ENCODE data around the gene AKAP5. TPM values are rescaled to one million over a fixed set of nuclear protein-coding genes. Genes with fewer than 3 reads are reported as not detected.

The AKAP5 gene
- polyA plus RNA-seq, 3 donors = 6.4 to 8.4 (median 8.1) TPM

DNA sequence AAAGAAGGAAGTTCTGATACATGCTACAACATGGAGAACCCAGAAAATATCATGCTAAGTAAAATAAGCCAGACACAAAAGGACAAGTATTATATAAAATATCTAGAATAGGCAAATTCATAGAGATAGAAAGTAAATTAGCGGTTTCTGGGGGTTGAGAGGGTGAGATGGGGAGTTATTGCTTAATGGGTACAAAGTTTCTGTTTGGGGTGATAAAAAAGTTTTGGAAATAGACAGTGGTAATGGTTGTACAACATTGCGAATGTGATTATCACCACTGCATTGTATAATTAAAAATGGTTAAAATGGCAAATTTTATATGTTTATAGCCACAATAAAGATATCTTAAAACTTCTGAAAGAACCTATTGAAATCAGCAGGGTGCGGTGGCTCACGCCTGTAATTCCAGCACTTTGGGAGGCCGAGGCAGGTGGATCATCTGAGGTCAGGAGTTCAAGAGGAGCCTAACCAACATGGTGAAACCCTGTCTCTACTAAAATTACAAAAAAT lies 23.3 kb downstream of the AKAP5 start:
- DNase-seq (ENCODE audit: extremely low read depth in 1 of 11, low read depth in 9 of 11, low spot score in 4 of 11) = no peak

DNA sequence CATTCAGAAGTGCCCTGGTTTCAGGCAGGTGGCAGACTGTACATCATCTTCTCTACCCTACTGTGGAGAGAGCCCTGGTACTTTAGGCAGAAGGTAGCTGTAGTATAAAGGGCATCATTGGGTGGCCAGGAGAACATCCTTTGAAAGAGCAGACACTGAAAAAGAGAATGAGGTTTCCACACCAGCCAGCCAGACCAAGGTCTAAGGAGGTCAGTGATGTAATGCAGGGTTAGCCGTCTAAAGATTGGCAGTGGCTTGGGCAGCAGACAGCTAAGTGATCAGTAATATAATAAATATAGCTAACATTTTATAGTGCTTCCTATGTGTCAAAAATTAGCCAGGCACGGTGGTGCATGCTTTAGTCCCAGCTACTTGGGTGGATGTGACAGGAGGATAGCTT lies 26.3 kb downstream of the AKAP5 start:
- DNase-seq (ENCODE audit: extremely low read depth in 1 of 11, low read depth in 9 of 11, low spot score in 4 of 11) = no peak

DNA sequence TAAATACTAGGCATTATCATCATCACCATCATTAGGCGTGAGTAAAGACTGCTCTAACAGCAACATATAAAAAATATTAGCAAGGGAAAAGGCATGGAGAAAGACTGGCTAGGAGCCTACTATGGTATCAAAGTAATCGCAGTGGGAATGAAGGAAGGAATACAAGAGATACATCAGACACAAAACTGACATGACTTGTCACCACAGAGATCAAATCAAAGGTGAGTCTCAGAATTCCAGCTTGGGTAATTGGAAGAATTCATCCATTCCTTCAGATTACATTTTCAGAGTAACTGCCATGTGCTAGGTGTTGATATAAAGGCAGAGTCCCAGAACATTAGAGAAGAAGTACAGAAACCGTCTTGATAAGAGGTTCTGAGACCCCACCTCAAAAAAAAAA lies 28.2 kb downstream of the AKAP5 start:
- DNase-seq (ENCODE audit: extremely low read depth in 1 of 11, low read depth in 9 of 11, low spot score in 4 of 11) = no peak

DNA sequence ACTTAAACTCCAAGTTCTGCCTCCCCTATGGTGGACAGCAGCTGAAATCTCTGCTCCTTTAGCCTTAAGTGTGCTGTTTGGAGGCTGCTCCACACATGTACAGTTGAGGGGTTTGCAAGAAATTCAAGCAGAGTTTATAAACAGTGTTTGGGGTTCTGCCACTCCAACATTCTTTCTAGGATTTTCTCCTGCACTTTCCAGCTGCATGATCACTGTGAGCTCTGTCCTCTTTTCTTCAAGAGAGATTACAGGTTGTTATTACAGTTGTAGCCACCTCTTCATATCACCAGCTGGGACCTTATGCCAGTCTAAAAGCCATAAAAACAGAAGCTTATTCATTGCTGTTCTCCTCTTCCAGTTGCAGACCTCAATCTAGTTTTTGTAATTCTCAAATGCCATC lies 30.0 kb downstream of the AKAP5 start:
- no peak for DNase-seq (ENCODE audit: extremely low read depth in 1 of 11, low read depth in 9 of 11, low spot score in 4 of 11)

- no peak for DNase-seq (ENCODE audit: extremely low read depth in 1 of 11, low read depth in 9 of 11, low spot score in 4 of 11)
These were observed 31.5 kb downstream of the AKAP5 start for GRCh38 chr14:64496764-64497163.

GRCh38 chr14:64500088-64500487 lies 34.8 kb downstream of the AKAP5 start:
- no peak for DNase-seq (ENCODE audit: extremely low read depth in 1 of 11, low read depth in 9 of 11, low spot score in 4 of 11)

GRCh38 chr14:64501411-64502171 lies 36.3 kb downstream of the AKAP5 start:
- DNase-seq (ENCODE audit: extremely low read depth in 1 of 11, low read depth in 9 of 11, low spot score in 4 of 11) = peak in 7 of 11 donors; percentile 23 to 57 (median 39)

DNA sequence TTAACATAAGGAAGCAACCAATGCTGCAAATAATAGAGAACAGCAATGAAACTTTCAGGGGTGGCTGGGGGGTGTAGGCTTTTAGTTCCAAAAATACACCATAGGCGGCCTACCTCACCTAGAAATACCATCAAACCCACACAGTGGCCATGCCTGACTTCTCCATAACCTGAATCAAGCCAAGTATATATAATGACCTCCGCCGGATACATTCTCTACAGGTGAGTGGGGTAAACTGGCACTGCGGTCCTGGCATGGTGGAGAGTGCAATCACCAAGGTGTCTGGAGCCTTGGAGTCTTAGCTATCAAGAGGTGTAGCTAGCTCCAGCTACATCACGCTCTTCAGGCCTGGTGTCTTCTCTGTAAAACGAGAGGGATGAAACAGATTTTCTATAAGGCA lies 37.2 kb downstream of the AKAP5 start:
- peak in 1 of 11 donors; percentile 11 for DNase-seq (ENCODE audit: extremely low read depth in 1 of 11, low read depth in 9 of 11, low spot score in 4 of 11)

GRCh38 chr14:64502887-64503433 lies 37.7 kb downstream of the AKAP5 start:
- DNase-seq (ENCODE audit: extremely low read depth in 1 of 11, low read depth in 9 of 11, low spot score in 4 of 11) = peak in 4 of 11 donors; percentile 12 to 33 (median 17)

DNA sequence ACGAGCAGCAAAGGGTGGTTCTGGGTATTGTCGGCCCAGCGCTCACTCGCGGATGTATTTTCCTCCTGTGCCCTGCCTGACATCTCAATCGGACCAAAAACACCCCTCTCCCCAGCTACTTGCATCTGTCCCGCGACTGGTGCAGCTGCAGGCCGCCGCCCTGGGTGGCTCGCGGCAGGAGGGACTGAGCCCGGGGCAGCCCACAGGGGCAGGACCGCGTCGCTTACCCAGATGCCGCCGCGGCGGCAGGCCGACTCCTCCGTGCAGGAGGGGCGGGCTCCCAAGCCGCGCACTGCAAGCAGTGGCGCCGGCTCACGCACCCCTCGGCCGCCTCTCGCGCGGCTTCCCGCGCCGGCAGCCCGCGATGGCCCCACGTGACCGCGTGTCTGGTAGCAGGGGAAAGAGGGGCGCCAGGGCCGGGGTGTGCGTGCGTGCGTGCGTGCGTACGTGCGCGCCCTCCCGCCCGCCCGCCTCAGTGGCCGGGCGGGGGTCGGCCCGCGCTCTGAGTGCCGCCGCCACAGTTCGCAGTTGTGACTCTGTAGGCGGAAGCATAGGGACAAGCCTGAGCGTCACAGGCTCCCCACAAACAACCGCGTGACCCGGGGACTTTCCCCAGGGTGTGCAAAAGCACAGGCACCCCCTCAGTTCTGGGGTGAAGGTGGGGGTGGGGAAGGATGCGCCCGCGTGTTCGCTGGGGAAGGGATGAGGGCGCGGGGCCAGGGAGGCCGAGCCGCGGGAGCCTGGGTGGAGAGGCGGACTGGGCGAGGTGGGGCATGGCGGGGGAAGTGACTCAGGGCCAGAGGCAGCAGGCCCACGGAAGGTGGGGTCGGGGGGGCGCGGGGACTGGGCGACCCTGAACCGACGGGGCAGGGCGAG lies 38.4 kb downstream of the AKAP5 start, which contains the start of gene ZBTB25:
Gene ZBTB25 (minus strand): TSS at position 405 of the 876 bp plus-strand sequence. CDS start 13,305 bp downstream, outside the sequence.
- peak; percentile 65 to 91 (median 86) for DNase-seq (ENCODE audit: extremely low read depth in 1 of 11, low read depth in 9 of 11, low spot score in 4 of 11)

DNA sequence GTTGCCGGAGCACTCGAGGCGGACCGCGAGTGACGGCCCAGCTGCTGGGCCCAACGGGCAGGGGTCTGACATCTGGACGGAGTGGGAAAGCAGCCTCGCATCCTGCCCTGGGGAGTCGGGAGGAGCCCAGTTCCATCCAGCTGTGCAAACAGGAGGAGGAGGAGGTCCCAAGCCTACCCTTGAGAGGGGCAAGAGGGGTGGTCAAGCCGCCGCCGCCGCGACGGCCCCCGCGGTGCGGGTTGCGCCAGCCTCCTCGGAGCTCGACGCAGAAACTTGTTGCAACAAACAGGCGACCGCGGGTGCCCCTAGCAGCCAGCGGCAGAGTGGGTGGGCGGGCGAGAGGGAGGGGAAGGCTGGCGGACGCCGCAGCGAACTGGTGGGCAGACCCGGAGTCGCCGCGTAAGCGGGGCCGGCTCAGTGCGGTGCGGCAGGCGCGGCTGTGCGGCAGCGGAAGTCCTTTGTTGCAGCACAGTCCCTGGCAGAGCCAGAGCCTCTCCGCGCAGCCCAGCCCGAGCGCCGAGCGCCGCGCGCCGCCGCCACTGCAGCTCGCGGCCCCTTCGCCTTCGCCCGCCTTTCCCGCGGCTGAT lies 39.1 kb downstream of the AKAP5 start, which contains the start of gene ZBTB1:
Gene ZBTB1 (plus strand): TSS at position 461 of the 587 bp plus-strand sequence. CDS start 16,735 bp downstream, outside the sequence.
- DNase-seq (ENCODE audit: extremely low read depth in 1 of 11, low read depth in 9 of 11, low spot score in 4 of 11) = peak in 10 of 11 donors; percentile 65 to 78 (median 73)

- DNase-seq (ENCODE audit: extremely low read depth in 1 of 11, low read depth in 9 of 11, low spot score in 4 of 11) = peak; percentile 72 to 91 (median 85)
These were observed 39.8 kb downstream of the AKAP5 start for GRCh38 chr14:64504897-64505794.

DNA sequence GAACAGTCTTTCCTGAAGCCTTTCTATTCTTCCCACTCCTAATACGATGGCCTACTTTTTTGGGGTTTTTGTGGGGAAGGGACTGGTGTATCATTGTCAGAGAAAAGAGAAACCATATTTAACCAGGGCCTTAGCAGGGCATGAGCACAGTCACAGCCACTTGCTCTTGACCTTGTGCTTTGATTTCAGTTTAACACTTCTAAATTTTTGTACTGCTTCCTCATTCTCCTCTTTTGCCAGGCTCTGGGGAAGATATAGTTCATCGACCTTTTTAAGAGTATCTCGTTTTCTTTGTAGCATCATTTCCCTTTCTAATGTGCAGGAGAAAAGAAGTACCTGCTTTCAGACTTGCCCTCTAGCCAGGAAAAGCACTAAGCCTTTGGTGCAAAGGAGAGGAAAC lies 41.4 kb downstream of the AKAP5 start:
- no peak for DNase-seq (ENCODE audit: extremely low read depth in 1 of 11, low read depth in 9 of 11, low spot score in 4 of 11)

DNA sequence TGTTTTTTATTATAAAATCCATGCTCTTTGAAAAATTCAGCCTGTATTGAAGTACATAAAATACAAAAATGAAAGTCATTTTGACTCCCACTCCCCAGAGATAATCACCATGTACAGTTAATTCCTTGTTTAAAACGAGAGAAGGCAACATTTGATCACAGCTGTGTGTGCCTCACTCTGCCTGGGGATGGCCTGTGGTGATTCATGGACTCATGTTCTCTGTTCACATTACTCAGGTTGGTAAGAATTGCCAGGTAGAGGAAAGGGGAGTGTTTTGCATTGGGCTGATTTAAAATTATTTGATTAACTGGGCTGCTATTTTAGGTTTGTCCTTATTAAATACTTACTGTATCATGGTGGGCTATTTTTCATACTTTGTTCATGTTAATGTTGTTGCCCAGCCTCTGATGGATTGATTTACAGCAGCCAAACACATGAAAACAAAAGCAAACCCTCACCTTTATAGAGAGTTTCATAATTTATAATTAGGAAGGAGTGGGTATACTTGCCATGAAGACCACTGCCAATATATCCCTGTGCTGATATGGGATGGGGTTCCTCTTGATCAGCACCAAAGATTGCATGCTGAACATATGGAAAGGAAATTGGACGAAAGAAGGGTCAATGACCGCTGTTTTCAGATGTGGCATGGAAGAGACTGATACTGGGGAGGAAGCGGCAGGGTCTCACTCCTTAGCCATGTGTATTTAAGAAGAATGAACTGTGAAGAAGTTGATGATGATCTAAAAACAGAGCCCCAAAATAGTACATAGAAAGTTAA lies 42.3 kb downstream of the AKAP5 start:
- DNase-seq (ENCODE audit: extremely low read depth in 1 of 11, low read depth in 9 of 11, low spot score in 4 of 11) = no peak

DNA sequence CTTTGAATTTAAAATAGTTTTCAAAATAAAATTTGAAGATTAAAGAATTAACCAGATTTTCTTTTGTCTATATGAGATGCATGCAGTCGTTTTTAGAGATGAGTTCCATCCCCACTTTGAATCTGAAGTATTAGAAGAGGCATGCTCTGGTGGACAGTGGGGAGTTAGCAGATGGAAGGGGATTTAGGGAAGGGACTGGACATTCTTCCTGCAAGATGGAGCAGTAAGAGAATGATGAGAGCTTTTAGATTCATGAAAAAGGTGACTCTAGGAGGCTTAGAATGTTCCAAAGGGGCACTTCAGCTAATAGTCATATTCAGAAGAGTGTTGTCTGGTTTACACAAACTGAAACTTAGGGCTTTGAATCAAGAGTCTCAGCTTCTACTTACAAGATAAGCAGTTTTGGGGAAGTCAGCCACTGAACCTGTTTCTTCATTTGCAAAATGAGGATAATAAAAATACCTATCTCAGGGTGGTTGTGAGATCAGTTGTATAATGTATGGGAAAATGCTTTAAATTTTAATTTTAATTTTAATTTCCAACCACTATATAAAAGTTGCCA lies 43.0 kb downstream of the AKAP5 start:
- DNase-seq (ENCODE audit: extremely low read depth in 1 of 11, low read depth in 9 of 11, low spot score in 4 of 11) = no peak

GRCh38 chr14:64509036-64509435 lies 43.7 kb downstream of the AKAP5 start:
- DNase-seq (ENCODE audit: extremely low read depth in 1 of 11, low read depth in 9 of 11, low spot score in 4 of 11) = no peak
